NK-92 (cell line): ENCODE data around the gene NFIL3.
"Not testable (repeated sequence)": the region's sequence is repeated elsewhere in the genome, so short reads cannot be mapped to it uniquely, and the experiment has no call there.

Source experiments
- DNase-seq: peaks from one replicate; lab custom pipeline; 2025; ENCODE audit not compliant: unreplicated experiment; lab: John Stamatoyannopoulos, UW

Gene NFIL3, protein sequence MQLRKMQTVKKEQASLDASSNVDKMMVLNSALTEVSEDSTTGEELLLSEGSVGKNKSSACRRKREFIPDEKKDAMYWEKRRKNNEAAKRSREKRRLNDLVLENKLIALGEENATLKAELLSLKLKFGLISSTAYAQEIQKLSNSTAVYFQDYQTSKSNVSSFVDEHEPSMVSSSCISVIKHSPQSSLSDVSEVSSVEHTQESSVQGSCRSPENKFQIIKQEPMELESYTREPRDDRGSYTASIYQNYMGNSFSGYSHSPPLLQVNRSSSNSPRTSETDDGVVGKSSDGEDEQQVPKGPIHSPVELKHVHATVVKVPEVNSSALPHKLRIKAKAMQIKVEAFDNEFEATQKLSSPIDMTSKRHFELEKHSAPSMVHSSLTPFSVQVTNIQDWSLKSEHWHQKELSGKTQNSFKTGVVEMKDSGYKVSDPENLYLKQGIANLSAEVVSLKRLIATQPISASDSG

DNA sequence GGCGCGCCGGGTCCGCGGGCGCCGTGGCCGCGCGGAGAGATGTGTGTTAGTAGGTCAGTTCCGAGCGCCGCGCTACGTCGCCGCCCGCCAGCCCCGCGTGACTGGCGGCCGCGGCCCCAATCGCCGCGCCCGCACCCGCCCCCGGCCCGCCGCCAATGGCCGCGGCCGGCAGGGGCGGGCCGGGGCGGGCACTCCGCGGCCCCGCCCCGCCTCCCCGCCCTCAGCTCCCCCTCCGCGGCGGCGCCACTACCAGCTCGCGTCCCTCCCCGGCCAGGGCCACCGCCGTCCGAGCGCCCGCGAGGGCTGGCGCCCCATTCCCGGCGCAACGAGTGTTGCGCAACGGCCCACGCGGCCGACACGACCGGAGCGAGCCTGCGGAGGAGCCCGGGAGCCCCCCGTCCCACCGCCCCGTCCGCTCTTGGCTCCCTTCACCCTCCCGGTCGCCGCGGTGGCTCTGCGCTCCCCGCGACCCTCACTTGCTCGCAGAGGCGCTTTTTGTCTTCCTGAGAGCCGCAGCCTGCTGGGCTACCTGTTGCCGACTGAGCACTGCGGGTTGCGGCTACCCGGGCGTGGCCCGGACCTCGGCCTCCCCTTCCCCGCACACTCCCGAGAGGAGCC is at the start of gene NFIL3:
TSS of gene NFIL3 (minus strand) at position 48 of the 618 bp plus-strand sequence. CDS start 13,098 bp downstream, outside the sequence.
- DNase-seq: no peak

DNA sequence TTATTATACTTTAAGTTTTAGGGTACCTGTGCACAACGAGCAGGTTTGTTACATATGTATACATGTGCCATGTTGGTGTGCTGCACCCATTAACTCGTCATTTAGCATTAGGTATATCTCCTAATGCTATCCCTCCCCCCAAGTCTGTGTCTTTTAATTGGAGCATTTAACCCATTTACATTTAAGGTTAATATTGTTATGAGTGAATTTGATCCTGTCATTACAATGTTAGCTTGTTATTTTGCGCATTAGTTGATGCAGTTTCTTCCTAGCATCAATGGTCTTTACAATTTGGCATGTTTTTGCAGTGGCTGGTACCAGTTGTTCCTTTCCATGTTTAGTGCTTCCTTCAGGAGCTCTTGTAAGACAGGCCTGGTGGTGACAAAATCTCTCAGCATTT is 47.9 kb upstream of the NFIL3 start:
- not testable (repeated sequence) for DNase-seq

DNA sequence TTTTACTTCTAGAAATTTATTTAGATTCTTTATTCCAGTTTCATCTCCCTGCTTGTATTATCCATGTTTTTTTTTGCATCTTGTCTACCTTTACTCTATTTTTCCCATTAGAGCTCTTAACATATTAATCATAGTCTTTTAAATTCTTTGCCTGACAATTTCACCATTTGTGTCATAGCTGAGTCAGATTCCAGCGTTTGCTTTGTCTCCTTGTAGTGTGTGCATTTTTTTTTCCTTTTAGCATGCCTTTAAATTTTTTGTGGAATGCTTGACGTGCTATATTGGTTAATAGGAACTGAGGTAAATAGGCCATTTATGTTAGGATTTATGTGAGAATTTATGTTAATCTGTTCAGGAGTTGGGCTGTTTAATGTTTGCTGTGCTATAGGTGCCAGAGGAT is 41.8 kb upstream of the NFIL3 start:
- DNase-seq: no peak

DNA sequence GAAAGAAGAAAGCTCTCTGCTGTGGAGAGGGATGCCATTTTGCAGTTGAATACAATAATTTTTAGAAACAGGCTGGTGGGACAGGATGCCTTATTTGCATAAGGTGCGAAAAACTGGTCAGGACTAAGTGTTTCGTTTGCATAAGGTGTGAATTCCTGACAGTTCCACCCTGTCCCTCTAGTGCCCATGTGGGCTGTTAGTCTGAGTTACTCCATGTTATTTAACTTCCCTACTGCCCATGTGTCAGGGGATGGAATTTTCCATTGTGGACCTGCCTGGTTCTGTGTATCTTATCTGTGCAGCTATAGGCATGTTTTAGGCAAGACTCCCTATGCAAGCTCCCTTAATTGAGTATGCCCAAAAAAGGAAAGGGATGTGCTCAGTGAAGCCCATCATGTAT is 35.3 kb upstream of the NFIL3 start:
- DNase-seq: no peak

DNA sequence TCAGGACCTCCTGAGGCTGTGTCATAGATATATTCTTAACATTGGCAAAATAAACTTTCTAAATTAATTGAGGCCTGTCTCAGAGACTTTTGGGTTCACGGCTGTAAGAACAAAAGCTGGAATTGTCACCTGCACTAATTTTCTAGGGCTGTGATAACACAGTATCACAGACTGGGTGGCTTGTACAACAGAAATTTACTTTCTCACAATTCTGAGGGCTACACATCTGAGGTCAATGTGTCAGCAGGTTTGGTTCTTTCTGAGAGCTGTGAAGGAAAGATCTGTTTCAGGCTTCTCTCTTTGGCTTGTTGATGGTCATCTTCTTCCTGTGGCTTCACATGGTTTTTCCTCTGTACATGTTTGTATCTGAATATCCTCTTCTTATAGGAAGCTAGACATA is 29.2 kb upstream of the NFIL3 start:
- no peak for DNase-seq

DNA sequence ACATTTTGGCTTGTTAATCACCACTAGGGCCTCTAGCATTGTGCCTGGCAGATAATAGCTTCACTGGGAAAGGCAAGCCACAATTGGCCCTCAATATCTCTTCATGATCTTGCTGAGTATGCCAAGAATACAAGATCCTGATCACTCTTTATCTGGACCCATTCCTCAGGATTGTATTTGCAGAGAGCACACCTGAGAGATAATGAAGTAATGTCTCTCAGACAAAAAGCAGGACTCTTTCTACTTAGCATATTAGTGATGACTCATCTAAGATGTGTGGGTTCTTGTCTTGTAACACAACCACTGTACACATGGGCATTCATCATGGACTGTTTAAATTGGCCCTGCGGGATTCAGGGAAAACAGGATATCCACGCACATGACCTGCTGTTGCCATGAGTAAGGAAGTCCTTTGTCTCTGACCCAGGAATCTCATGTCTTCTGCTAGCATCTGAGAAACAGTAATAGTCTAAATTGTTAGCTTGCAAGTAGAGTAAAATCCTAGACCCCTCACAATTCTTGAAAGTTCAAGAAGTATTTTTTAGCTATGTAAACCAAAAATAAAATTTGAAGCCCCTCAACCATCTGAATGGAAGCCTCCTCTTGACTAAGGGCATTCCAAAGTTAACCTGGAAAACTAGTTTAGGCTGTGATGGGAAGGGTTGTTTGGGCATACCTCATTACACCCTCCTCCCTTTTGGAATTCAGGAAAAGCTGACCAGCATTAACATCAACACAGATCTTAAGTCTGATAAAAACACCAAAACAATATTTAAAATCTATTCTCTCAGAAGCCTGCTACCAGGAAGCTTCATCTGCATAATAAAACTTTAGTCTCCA is 28.0 kb upstream of the NFIL3 start:
- DNase-seq: no peak

DNA sequence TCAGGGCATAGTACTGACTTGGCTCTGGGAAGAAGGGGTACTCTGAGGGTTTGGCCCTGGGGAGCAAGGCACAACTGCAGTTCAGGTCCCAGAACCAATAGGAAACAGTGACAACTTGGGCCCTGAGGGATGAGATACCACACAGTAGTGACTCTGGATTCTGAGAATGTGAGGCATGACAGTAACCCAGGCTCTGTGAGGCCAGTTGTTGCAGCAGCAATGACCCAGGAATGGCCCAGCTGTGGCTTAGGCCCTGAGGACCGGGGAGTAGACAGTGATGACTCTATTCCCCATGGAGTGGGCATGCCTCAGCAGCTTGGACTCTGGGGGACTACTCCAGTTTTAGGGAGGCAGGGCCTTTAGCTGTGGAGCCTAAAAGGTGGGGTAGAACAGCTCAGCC is 21.5 kb upstream of the NFIL3 start:
- DNase-seq: no peak

DNA sequence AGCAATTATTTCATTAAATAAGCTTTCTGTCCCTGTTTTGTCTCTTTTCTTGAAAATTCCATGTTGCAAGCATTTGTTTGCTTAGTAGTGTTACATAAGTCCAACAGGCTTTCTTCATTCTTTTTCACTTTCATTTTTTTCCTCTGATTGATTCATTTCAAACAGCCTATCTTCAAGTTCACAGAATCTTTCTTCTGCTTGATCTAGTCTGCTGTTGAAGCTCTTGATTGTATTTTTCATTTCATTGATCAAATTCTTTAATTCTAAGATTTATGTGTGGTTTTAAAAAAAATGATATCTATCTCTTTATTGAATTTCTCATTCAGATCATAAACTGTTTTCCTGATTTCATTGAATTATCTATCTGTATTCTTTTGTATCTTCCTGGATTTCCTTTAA is 20.4 kb upstream of the NFIL3 start:
- DNase-seq: no peak

DNA sequence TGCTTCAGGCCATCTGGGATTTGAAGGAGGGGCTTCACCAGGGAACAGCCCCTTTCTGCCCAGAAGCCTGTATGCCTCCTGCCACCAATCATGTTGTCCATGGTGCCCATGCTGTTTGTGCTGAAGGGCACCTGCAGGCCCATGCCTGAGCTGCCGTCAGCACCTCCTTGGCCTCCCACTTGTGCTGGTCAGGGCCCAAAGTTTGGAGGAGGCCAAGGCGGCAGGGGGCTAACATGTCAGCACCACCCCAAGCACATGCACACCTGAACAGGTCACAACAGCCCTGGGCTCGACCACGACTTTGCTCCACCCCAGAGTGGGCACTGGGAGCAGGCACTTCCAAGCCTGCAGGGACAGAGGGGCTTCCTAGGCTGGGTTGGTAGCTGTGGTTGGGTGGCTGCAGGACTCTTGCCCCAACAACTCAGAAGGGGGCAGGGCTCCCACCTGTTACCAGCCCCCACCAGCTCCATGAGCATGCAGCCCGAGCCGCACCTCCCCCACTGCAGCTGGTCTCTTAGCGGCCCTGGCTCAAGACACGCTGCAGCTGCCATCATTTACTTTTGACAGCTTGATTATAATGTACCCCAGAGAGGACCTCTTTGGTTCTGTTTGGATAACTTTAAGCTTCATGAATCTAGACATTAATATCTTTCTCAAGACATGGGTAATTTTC is 19.8 kb upstream of the NFIL3 start:
- no peak for DNase-seq

DNA sequence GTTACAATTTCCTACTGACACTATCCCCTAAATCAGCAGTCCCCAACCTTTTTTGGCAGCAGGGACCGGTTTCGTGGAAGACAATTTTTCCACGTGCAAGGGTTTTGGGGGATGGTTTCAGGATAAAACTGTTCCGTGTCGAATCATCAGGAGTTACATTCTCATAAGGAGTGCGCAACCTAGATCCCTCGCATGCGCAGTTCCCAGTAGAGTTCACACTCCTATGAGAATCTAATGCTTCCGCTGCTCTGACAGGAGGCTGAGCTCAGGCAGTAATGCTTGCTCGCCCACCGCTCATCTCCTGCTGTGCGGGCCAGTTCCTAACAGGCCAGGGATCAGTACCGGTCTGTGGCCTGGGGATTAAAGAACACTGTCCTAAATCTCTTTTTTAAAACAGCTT is 13.2 kb upstream of the NFIL3 start:
- DNase-seq: no peak

DNA sequence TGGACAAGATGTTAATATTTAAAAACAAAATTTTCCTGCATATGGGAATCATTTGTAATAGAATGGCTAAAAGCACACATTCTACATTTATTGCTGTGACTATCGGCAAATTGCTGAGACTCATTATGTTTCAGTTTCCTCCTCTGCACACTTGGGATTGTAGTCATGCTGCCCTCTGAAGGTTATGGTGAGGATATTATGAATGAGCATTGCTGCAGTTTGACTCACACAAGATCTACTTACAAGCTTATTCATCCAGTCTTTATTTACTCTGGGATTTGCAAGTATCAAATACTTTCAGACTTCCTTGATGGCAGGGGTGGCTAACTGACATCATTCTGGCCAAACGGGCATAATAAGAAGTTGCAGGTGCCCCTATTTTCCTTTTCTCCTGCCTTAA is 9.5 kb upstream of the NFIL3 start:
- no peak for DNase-seq

DNA sequence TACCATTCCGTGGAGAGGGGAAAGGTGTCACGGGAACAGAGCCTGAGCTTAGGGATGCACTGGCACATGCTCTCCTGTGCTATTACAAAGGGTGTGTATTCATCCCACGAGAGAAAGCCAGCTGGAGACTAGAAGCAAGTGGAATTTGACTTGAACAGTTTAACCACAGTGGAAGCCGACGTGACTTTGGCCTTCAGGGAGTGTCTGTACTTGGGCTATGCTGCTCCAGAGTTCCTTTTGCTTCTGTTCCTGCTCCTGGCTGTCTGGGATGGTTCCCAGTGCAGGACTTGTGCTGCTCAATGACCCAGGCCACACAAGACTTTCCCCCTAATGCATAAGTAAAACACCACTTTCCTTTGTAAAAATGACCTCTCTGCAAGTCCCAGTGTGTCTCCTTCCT is 7.9 kb upstream of the NFIL3 start:
- no peak for DNase-seq

DNA sequence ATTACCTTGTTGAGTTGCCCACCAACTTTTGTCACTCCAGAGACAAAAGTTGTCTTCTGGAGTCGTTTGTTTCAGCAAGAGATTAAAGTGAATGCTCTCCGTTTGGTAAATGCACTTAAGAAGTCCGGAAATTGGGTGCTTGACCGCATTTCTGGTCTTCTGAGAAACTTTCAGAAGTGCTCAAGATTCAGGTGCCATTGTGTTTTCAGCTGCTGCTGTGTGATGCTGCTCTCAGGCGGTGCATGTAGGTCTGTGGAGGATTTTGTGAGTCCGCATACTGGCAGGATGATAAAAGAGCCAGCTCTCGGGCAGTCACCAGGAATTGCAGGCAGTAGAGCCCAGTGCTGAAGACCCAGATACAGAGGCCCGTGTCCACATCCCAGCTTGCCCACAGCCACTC is 5.9 kb upstream of the NFIL3 start:
- no peak for DNase-seq

DNA sequence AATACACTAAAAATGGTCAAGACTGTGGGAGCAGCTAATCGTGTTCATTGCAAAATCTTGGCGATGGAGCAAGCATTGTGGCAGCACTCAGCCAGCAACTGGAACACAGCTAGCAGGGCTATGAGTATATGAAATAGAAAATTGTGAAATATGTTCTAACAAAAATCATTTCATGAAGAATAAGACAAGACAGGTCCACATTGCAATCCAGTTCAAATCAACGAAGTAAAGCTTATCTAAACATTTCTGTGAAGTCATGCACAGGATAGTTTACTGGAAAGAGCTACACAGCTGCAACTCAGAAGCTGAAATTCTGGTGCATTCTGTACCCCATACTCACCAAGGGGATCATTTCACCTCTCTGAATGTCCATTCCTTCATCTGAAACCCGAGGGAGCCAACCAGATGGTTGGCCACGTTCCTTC is 5.3 kb upstream of the NFIL3 start:
- no peak for DNase-seq

DNA sequence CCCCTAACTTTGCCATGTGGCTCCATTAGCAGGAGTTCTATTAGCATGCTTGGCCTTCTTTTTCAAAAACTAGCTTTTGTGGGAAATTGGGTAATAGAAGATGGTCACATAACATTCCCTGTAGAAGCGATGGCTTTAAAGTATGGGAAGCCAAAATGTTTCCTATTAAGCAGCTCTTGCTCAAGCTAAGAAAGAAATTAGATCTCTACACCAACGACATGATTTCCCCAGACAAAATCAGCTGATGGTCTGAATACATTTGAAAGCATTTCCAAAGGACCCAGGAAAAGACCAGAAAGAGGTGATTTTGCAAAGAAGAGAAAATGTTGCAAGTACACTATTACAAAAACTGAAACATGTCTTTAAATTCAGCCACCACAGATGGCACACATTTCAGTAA is 4.8 kb upstream of the NFIL3 start:
- no peak for DNase-seq

DNA sequence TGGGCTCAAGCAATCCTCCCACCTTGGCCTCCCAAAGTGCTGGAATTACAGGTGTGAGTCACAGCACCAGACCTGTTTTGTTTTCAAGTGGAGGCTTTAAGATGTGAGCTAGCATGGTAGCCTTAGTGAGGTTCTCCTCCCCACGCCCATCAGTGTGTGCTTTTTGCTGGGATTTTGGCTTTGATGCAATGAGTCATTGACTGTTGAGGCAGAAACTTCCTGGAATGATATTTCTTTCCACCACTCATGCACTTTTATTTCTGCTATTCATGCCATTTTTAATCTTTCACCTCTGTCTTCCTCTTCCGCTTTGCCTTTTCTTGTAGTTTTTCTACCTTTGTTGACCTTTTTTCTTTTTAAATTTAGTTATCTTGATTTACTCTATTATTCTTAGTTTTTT is 4.2 kb upstream of the NFIL3 start:
- no peak for DNase-seq

DNA sequence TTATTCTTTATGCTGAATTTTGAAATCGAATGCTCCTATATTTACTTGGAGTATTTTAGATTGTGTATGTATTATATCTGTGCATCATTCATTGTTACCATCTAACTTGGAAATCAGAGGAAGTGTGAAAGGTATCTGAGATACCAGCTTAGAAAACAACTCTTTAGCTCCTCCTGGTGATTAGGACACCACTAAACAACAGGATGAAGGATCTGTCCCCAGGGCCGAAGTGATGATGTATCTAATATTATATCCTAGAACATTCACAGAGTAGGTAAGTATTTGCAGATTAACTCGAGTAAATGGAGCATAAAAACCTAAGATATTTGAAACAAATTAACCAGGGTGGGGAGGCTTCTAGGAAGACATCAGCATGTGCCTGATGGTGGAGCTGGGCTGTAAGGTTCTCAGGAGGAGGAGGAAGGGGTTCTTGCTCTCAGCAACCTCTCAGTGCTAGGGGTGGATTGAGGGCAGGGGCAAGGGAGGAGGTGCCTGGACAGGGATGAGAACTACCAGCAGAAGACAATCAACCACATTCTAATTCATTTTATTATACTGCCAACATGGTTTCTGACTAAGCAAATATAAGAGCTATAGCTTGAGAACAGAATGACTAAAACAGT is 2.6 kb upstream of the NFIL3 start:
- DNase-seq: no peak

DNA sequence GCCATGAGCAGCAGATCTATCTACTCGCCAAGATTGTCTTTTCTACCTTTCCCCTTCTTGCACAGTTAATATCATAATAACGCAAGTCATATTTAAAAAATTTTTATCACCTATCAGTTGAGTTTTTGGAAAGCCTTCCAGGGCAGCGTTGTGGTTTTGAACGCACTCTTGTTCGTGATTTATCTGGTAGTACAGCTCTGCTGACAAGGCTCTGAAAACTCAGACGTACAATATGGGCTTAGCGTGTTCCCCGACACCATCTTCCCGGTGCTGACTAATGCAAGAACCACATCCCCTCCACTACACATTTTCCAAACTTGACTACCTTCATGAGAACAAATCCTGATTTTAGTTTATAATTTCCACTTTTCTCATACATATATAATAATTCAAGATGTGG is 1.6 kb upstream of the NFIL3 start:
- DNase-seq: no peak

DNA sequence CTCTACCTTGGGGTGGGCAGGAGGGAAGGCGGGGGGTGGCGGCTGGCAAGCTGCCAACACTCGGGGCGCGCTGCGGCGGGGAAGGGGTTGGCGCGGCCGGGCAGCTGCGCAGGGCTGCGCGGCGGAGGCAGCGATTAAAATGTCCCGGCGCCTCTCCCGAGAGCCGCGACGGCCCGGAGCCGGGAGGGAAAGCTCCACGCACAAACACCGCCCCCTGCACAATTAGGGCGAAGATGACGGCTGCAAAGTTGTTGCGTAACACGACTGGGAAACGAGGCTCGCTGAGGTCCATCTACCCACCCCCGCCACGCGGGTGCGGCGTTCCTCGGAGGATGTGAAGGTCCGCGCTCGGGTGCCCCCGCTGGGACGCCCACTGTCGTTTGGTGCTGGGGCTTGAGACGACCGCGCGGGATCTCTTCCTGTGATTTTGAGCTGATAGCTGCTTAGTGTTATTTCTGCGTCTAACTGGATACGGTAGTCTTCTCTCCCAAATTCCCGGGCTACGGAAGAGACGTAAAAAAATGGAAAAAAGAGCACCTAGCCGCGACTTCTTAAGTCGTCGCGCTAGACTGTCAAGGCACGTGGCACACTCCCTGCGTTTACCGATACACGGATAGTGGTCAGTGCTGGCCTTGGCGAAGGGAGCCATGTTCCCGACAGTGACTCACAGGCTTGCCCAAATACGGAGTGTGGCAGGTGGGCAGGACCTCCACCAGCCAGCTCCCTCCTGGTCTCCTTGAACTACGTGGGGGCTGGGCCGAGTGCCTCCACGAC is 958 bp upstream of the NFIL3 start:
- no peak for DNase-seq
